ENCODE measurements around the gene NTN1. TPM values are rescaled to one million over a fixed set of nuclear protein-coding genes. Genes with fewer than 3 reads are reported as not detected.

NTN1 gene
- total RNA-seq, 2 experiments from 2014 or later, result 1.2 to 1.3 TPM

DNA sequence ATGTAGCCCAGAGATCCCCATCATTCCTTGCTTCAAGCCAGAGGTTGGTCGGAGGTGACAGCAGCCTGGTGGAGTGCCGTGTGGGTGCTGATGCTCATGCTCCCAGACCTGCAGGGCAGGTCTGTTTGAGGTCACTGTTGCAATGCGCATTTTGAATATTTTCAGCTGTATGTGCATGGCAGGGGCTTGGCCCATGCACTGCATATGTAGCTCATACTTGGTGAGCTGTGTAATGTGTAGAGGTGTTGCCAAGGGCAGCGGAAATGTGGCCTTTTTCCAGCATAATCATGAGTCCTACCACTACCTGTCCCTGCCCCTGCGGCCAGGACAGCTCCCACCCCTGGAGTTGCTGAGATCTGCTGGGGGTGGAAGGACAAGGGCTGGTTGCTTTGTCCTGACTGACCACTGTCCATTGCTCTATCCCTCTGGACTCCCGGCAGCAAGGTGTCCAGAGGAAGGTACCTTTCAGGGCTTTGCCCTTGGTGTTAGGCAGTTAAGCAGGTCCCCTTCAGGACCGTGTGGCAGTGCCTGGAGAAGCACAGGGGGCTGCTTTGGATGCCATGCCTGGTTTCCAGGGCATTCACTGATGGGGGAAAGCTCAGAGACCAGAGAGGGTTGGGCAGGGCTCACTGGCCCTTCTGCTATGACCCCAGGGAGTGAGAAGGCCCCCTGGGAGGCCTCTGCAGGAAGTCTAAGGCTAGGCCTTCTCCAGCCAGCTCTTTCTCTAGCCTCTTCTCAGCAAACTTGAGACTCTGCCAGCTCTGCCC lies 215.2 kb downstream of the NTN1 start:
- DNase-seq, result no peak
- TF ChIP-seq, protein P1, sequence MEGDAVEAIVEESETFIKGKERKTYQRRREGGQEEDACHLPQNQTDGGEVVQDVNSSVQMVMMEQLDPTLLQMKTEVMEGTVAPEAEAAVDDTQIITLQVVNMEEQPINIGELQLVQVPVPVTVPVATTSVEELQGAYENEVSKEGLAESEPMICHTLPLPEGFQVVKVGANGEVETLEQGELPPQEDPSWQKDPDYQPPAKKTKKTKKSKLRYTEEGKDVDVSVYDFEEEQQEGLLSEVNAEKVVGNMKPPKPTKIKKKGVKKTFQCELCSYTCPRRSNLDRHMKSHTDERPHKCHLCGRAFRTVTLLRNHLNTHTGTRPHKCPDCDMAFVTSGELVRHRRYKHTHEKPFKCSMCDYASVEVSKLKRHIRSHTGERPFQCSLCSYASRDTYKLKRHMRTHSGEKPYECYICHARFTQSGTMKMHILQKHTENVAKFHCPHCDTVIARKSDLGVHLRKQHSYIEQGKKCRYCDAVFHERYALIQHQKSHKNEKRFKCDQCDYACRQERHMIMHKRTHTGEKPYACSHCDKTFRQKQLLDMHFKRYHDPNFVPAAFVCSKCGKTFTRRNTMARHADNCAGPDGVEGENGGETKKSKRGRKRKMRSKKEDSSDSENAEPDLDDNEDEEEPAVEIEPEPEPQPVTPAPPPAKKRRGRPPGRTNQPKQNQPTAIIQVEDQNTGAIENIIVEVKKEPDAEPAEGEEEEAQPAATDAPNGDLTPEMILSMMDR (IDR thresholded peaks at IDR 0.05), result no peak
- intact Hi-C loops (cut with micrococcal nuclease), result no loop called here
- H3K36me3 Mint-ChIP-seq (ENCODE audit: low read depth), result no peaks in the 10 kb centered on the region
- no peak overlapping the region for H3K4me3 Mint-ChIP-seq
- ATAC-seq, result no peak
- no peak overlapping the region for H3K27ac Mint-ChIP-seq
- H3K4me1 Mint-ChIP-seq (ENCODE audit: low read depth), result peaks cover 13% of the 10 kb centered on the region
- POLR2A ChIA-PET, result no interaction called here
- CTCF ChIA-PET, result no interaction called here
- no peaks in the 10 kb centered on the region for H3K9me3 Mint-ChIP-seq
- peaks cover 9% of the 10 kb centered on the region for H3K27me3 Mint-ChIP-seq

DNA sequence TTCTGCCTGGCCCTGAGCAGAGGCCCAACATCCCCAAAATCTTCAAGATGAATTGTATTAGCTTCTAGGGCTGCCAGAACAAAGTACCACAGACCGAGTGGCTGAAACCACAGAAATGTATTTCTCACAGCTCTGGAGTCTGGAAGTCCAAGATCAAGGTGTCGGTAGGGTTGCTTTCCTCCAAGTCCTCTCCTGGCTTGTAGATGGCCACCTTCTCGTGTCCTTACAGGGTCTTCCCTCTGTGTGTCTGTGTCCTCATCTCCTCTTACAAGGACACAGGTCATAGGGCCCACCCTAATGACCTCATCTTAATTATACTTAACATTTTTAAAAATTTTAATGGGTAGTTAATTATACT lies 215.7 kb downstream of the NTN1 start:
- peaks cover 13% of the 10 kb centered on the region for H3K4me1 Mint-ChIP-seq (ENCODE audit: low read depth)
- H3K27me3 Mint-ChIP-seq, result peaks cover 9% of the 10 kb centered on the region
- no peaks in the 10 kb centered on the region for H3K36me3 Mint-ChIP-seq (ENCODE audit: low read depth)
- TF ChIP-seq, protein P1 (IDR thresholded peaks at IDR 0.05), result no peak
- no peaks in the 10 kb centered on the region for H3K9me3 Mint-ChIP-seq
- no peak overlapping the region for H3K27ac Mint-ChIP-seq
- CTCF ChIA-PET, result no interaction called here
- intact Hi-C loops (cut with micrococcal nuclease), result no loop called here
- POLR2A ChIA-PET, result interaction anchor here (0.9 kb wide), 1 partner anchor 16 kb away, joined by 7 read pairs; no protein-coding TSS in a partner anchor
- ATAC-seq (no peak), DNase-seq (no peak)
- H3K4me3 Mint-ChIP-seq, result no peak overlapping the region

DNA sequence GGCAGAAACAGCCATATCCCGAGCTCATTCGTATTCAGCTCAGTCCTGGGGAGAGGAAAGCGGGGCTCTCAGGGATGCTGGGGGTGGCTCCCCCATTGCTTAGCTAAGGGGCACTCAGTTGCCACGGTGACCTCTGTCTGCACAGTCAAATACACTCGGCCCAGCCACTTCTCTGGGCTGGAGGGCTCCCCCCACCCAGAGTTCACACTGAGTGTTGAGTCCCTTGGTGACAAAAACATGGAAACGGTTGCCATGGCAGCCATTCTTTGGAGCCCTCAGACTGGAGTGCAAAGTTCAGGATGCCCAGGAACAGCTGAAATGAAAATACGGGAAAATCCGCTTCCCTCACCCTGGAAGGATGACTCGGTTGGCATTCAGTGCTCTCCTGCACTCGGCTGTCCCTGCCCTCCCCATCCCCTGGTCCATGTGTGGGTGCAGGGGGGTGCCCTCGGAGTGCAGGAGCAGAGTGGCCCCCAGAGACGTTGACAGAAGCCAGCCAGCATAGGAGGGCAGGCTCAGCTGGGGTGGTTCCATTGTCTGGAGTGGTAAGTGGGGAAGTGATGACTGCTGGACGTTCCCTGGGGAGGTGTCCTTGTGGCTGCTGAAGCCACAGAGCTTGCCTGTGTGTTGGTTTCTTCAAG lies 216.5 kb downstream of the NTN1 start:
- TF ChIP-seq, protein P1 (IDR thresholded peaks at IDR 0.05), result no peak
- Mint-ChIP-seq H3K27ac (no peak overlapping the region), H3K27me3 (peaks cover 9% of the 10 kb centered on the region), H3K4me1 (ENCODE audit: low read depth) (peaks cover 13% of the 10 kb centered on the region), H3K36me3 (ENCODE audit: low read depth) (no peaks in the 10 kb centered on the region), H3K4me3 (peak overlapping the region; percentile 9), H3K9me3 (no peaks in the 10 kb centered on the region)
- ATAC-seq (no peak), DNase-seq (no peak)
- POLR2A ChIA-PET, result interaction anchor here (0.9 kb wide), 1 partner anchor 15 kb away, joined by 7 read pairs; no protein-coding TSS in a partner anchor
- intact Hi-C loops (cut with micrococcal nuclease), result no loop called here
- CTCF ChIA-PET, result no interaction called here

DNA sequence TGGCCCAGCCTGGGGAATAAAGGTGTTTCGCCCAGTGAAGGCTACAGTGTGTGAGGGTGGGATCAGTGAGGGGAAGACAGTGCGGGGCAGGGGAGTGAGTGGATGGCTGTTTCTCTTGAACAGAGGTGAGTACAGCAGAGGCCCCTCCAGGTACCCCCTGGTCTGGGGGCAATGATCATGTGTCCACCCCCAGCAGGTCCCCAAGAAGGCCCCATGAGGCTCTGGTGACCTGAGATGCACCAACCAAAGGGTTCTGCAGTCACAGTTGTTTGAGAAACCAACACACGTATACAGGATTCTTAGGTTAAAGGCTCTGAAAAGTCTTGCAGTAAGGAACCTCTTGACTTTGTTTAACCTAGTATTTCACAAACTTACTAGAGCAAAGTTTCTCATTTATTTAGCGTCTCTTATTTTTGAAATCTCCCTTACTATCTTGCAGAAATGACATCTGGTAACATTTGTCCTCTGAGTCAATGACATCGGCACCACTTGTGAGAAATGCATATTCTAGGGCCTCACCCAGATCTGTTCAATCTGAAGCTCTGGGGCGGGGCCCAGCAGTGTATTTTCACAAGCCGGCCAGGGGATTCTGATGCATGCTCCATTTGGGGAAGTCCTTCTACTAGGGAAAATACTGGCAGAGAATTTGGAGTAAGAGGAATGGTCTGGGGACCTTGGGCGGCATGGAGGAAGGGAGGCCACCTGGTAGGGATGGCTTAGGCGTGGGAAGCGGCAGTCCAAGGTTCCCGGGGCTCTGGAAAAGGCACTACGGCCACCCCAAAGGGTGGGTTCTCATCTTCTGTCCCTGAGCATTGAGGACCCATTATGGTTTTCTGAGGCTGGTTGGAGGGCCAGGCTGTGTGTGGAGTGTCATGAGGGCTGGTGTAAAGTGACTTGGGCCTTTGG lies 217.3 kb downstream of the NTN1 start:
- intact Hi-C loops (cut with micrococcal nuclease), result no loop called here
- Mint-ChIP-seq H3K27ac (peak overlapping the region; percentile 85), H3K4me1 (ENCODE audit: low read depth) (peaks cover 13% of the 10 kb centered on the region)

More for the DNA sequence above, 217.3 kb downstream of the NTN1 start:
- CTCF ChIA-PET, result no interaction called here
- Mint-ChIP-seq H3K36me3 (ENCODE audit: low read depth) (no peaks in the 10 kb centered on the region), H3K27me3 (peaks cover 6% of the 10 kb centered on the region), H3K9me3 (no peaks in the 10 kb centered on the region), H3K4me3 (peak overlapping the region; percentile 76)
- DNase-seq (no peak), ATAC-seq (no peak)
- TF ChIP-seq, protein P1 (IDR thresholded peaks at IDR 0.05), result no peak
- POLR2A ChIA-PET, result no interaction called here

Measured in activated CD8-positive, alpha-beta T cell treated with anti-CD3 and anti-CD28 coated beads for 36 hours (primary cell).